Esophagus squamous epithelium (tissue), 5 donors: ENCODE measurements around the gene ANP32A. TPM values are rescaled to one million over a fixed set of nuclear protein-coding genes. Genes with fewer than 3 reads are reported as not detected.
"Not testable (repeated sequence)": the region's sequence is repeated elsewhere in the genome, so short reads cannot be mapped to it uniquely, and the experiment has no call there.

Experiments
- DNase-seq: peaks from one replicate; lab custom pipeline; 2025; lab: John Stamatoyannopoulos, UW
- H3K27ac ChIP-seq, 4 donors: fragments of 200-600 bp; sonication (generic); one replicate each; pipeline ENCODE4 v1.5.1; 2016 to 2019; ENCODE audit warnings: mild to moderate bottlenecking in 1 of 4
- H3K27me3 ChIP-seq, 4 donors: fragments of 200-600 bp; sonication (generic); 1 replicate in 3 of 4; 2 replicates in 1 of 4; pipeline versions ENCODE4 v1.5.1 to v1.6.0; 2017 to 2021; ENCODE audit warnings: antibody characterized with exemption in 1 of 4
- H3K36me3 ChIP-seq, 3 donors: fragments of 200-600 bp; sonication (generic); one replicate each; pipeline ENCODE4 v1.5.1; 2016 to 2019
- H3K4me1 ChIP-seq, 3 donors: fragments of 200-600 bp; sonication (generic); one replicate each; pipeline ENCODE4 v1.5.1; 2017 to 2019
- H3K4me3 ChIP-seq, 4 donors: fragments of 200-600 bp; sonication (generic); 1 replicate in 3 of 4; 2 replicates in 1 of 4; pipeline ENCODE4 v1.5.1; 2016 to 2019; ENCODE audit warnings: mild to moderate bottlenecking in 2 of 4, moderate library complexity in 1 of 4
- H3K9me3 ChIP-seq, 3 donors: fragments of 200-600 bp; sonication (generic); one replicate each; pipeline ENCODE4 v1.5.1; 2016 to 2019
- CTCF ChIP-seq, 6 experiments: fragments of 450-650 bp in 4 of 6; fragments of 200-600 bp in 2 of 6; sonication (generic) in 2 of 6; IDR thresholded peaks; one replicate each; pipeline ENCODE4 v1.5.1; 2016 to 2019; ENCODE audit warnings: antibody characterized with exemption in 6 of 6, mild to moderate bottlenecking in 4 of 6, moderate library complexity in 4 of 6
- POLR2A ChIP-seq, 4 donors: fragments of 450-650 bp; IDR thresholded peaks; one replicate each; pipeline ENCODE4 v1.6.1; 2017; ENCODE audit warnings: antibody characterized with exemption in 4 of 4, mild to moderate bottlenecking in 4 of 4, moderate library complexity in 3 of 4
- WGBS, 2 donors: methylation state at CpG; one replicate each; pipeline ENCODE4 v1.1.5; 2018; 5-methylcytosine and 5-hydroxymethylcytosine counted together
- intact Hi-C: fragments of 100-400 bp; cut with DNase I; formaldehyde crosslinking; loops from one replicate; pipeline ENCODE4 v1.15.0; 2022
- total RNA-seq, 4 donors: library from RNA; depleted of rRNA; stranded (reverse); fragments of >200 nt; gene quantifications; one replicate each; pipeline ENCODE4 v1.1.0, GENCODE V29; 2016
- donor health status: DM: yes; HTN: yes; CAD: no.

The ANP32A gene
- total RNA-seq, 4 donors from 2014 or later: 40.1 to 71.5 (median 43.8) TPM

GRCh38 chr15:68768321-68768720, 52.4 kb downstream of the ANP32A start:
- WGBS, 2 donors: 0 to 3% methylated on average over 1 to 2 of the region's 2 CpGs
- Histone ChIP-seq H3K36me3 (no peaks in the 10 kb centered on the region), H3K27ac (no peak overlapping the region), H3K9me3 (no peaks in the 10 kb centered on the region), H3K27me3 (no peaks in the 10 kb centered on the region), H3K4me3 (no peak overlapping the region), H3K4me1 (peaks cover 0 to 4% (median 0%) of the 10 kb centered on the region in 3 donors)
- DNase-seq: no peak
- TF ChIP-seq POLR2A (IDR thresholded peaks at IDR 0.05): no peak
- no peak for TF ChIP-seq CTCF (IDR thresholded peaks at IDR 0.05)
- intact Hi-C loops: no loop called here

DNA sequence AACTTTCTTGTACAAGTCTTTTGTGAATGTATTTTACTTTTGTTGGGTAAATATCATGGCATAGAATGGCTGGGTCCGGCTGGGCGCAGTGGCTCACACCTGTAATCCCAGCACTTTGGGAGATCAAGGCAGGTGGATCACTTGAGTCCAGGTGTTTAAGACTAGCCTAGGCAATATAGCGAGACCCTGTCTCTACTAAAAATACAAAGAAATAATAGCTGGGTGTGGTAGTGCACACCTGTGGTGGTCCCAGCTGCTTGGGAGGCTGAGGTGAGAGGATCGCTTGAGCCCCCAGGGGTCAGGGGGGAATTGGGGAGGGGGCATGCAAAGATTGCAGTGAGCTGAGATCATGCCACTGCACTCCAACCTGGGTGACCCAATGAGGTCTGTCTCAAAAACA, 52.9 kb downstream of the ANP32A start:
- WGBS, 2 donors: 59 to 63% methylated on average over 3 to 4 of the region's 4 CpGs
- intact Hi-C loops: no loop called here
- Histone ChIP-seq H3K4me3 (no peak overlapping the region), H3K9me3 (no peaks in the 10 kb centered on the region), H3K36me3 (no peaks in the 10 kb centered on the region), H3K27me3 (no peaks in the 10 kb centered on the region), H3K27ac (no peak overlapping the region), H3K4me1 (peaks cover 0 to 4% (median 0%) of the 10 kb centered on the region in 3 donors)
- TF ChIP-seq CTCF (IDR thresholded peaks at IDR 0.05) (no peak), POLR2A (IDR thresholded peaks at IDR 0.05) (no peak)
- no peak for DNase-seq

DNA sequence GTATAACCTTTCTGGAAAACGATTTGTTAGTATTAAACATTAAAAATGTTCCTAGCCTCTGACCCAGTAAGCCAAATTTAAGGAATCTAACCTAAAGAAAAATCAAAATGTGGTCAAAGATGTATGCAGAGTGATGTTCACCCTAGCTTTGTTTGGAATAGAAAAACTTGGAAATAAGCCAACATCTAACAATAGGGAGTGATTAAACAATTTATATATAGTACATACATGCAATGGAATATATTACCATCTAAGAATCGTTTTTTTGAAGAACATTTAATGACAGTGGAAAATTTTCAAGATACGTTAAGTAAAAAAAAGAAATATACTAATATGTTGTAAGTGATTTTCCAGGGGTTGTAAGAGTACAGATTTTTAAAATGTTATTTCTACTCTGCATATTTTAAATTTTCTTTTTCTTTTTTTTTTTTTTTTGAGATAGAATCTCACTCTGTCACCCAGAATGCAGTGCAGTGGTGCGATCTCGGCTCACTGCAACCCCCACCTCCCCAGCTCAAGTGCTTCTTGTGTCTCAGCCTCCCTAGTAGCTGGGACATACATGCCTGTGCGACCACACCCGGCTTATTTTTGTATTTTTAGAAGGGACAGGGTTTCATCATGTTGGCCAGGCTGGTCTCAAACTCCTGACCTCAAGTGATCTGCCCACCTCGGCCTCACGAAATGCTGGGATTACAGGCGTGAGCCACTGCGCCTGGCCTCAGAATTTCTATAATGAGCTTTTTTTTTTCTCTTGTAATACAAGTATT, 54.9 kb downstream of the ANP32A start:
- 67 to 68% methylated on average over 11 of the region's 11 CpGs for WGBS, 2 donors

DNA sequence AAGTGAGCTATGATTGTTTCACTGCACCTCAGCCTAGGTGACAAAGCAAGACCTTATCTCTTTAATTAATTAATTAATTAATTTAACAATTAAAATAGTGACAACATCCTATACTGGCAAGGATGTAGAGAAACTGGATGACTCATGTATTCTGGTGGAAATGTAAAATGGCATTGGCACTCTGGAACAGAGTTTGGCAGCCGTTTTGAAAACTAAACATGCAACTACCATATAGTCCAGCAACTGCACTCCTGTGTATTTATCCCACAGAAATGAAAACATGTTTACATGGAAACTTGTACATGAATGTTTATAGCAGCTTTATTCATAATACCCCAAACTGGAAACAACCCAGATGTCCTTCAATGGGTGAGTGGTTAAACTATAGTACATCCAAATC, 56.6 kb downstream of the ANP32A start:
- TF ChIP-seq POLR2A (IDR thresholded peaks at IDR 0.05): no peak
- TF ChIP-seq CTCF (IDR thresholded peaks at IDR 0.05): no peak
- intact Hi-C loops: no loop called here
- no peaks in the 10 kb centered on the region for H3K36me3 ChIP-seq
- H3K9me3 ChIP-seq: no peaks in the 10 kb centered on the region
- no peak overlapping the region for H3K27ac ChIP-seq
- 19 to 22% methylated on average over 1 of the region's 1 CpG for WGBS, 2 donors
- DNase-seq: no peak
- H3K4me3 ChIP-seq: no peak overlapping the region
- H3K4me1 ChIP-seq: peaks cover 0 to 4% (median 0%) of the 10 kb centered on the region in 3 donors
- no peaks in the 10 kb centered on the region for H3K27me3 ChIP-seq

More for the DNA sequence above, 54.9 kb downstream of the ANP32A start:
- Histone ChIP-seq H3K27ac (no peak overlapping the region), H3K36me3 (no peaks in the 10 kb centered on the region), H3K4me1 (peaks cover 0 to 4% (median 0%) of the 10 kb centered on the region in 3 donors), H3K4me3 (no peak overlapping the region), H3K9me3 (no peaks in the 10 kb centered on the region), H3K27me3 (no peaks in the 10 kb centered on the region)
- intact Hi-C loops: no loop called here
- DNase-seq: no peak
- TF ChIP-seq CTCF (IDR thresholded peaks at IDR 0.05) (no peak), POLR2A (IDR thresholded peaks at IDR 0.05) (no peak)

DNA sequence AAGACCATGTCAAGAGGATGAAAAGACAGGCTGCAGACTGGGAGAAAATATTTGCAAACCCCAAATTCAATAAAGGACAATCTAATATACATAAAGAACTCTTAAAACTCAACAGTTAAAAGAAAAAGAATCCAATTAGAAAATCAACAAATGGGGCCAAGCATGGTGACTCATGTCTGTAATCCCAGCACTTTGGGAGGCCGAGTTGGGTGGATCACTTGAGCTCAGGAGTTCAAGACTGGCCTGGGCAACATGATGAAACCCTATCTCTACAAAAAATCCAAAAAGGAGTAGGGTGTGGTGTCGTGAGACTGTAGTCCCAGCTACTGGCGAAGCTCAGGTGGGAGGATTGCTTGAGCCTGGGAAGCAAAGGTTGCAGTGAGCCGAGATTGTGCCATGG, 57.6 kb downstream of the ANP32A start:
- DNase-seq: no peak
- Histone ChIP-seq H3K36me3 (no peaks in the 10 kb centered on the region), H3K4me1 (peaks cover 0 to under 1% (median 0%) of the 10 kb centered on the region in 3 donors), H3K4me3 (no peak overlapping the region), H3K27ac (no peak overlapping the region), H3K27me3 (peaks cover 0 to 4% (median 0%) of the 10 kb centered on the region in 4 donors), H3K9me3 (no peaks in the 10 kb centered on the region)
- WGBS, 2 donors: 69 to 78% methylated on average over 4 of the region's 4 CpGs
- intact Hi-C loops: no loop called here
- TF ChIP-seq CTCF (IDR thresholded peaks at IDR 0.05) (no peak), POLR2A (IDR thresholded peaks at IDR 0.05) (no peak)

DNA sequence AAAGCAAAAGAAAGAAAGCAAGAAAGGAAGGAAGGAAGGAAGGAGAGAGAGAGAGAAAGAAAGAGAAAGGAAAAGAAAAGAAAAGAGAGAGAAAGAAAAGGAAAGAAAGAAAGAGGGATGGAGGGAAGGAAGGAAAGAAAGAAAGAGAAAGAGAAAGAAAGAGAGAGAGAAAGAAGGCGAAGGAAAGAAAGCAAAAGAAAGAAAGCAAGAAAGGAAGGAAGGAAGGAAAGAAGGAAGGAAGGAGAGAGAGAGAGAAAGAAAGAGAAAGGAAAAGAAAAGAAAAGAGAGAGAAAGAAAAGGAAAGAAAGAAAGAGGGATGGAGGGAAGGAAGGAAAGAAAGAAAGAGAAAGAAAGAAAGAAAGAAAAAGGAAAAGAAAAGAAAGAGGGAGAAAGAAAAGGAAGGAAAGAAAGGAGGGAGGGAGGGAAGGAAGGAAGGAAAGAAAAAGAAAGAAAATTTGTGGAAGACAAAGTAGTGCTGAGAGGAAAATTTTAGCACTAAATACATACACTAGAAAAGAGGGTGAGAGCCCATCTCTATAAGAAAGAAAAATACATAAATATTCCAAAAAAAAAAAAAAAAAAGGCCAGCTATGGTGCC, 60.6 kb downstream of the ANP32A start:
- H3K36me3 ChIP-seq, H3K27me3 ChIP-seq, H3K4me3 ChIP-seq, H3K4me1 ChIP-seq, DNase-seq, intact Hi-C loops, H3K9me3 ChIP-seq, H3K27ac ChIP-seq: not testable (repeated sequence)
- 93 to 95% methylated on average over 1 of the region's 1 CpG for WGBS, 2 donors
